Measurements from ENCODE around the gene TMPO.
"Not testable (repeated sequence)": the region's sequence is repeated elsewhere in the genome, so short reads cannot be mapped to it uniquely, and the experiment has no call there.

TMPO gene, protein sequence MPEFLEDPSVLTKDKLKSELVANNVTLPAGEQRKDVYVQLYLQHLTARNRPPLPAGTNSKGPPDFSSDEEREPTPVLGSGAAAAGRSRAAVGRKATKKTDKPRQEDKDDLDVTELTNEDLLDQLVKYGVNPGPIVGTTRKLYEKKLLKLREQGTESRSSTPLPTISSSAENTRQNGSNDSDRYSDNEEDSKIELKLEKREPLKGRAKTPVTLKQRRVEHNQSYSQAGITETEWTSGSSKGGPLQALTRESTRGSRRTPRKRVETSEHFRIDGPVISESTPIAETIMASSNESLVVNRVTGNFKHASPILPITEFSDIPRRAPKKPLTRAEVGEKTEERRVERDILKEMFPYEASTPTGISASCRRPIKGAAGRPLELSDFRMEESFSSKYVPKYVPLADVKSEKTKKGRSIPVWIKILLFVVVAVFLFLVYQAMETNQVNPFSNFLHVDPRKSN

GRCh38 chr12:98515287-98516110 is at the start of gene TMPO:
TSS of gene TMPO (plus strand) at chr12:98515590. CDS start at chr12:98515868, 278 bp downstream.
- DNase-seq, result peak; percentile 96

DNA sequence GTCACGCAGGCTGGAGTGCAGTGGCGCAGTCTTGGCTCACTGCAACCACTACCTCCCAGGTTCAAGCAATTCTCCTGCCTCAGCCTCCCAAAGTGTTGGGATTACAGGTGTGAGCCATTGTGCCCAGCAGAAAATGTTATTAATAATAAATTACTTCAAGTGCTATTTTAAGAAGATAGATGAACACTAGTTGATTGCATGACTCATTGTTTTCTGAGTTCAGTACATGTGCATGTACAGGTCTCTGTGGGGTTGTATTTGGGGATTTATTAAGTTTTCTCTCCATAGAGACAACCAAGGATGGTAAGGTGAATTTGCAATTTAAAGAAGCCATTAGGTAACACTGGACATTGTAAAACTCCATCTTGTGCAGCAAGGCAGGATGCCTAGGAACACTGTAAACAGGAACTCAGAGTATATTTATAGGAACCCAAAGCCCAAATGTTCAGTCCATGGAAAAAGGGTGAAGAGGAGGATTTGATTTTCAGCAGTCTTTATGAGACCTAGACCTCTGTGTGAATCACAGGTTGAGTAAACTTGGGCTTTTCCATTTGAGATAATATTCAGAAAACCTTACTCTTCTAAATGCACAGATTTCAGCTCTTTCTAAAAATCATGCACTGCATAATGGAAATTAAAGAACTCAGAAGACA is 49.3 kb upstream of the TMPO start:
- no peak for DNase-seq

DNA sequence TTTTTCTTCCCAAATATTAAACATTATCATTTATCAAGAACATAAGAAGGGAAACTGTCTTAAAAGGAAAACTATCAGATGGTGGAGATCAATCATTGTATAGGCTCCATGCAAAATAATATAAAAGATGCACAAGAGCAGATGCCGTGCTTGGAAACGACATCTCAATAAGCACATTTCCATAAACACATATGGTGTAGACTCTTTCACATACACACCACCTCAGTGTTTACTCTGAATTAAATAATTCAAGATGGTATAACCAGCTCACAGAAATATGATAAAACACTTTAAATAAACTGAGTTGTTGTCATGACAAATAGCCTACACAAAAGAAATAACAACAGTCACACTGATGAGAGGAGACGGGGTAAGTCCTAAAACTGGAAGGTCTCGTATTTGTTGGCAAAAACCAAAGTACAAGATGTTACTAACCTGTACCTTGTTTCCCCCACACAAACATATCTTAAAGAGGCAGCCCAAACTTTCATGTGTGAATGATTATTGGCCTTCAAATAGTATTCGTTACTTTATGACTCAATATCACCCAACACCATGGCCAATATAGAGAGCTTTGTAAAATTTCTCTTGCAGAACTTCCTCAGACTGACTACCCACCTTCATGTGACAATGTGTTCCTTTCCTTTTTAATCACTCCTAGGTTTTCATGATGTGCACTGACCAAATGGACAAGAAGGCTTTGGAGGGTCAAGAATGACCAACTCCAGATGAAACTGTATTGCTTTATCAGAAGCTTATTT is 48.6 kb upstream of the TMPO start:
- DNase-seq, result no peak

GRCh38 chr12:98469109-98469508 is 46.3 kb upstream of the TMPO start:
- DNase-seq, result no peak

DNA sequence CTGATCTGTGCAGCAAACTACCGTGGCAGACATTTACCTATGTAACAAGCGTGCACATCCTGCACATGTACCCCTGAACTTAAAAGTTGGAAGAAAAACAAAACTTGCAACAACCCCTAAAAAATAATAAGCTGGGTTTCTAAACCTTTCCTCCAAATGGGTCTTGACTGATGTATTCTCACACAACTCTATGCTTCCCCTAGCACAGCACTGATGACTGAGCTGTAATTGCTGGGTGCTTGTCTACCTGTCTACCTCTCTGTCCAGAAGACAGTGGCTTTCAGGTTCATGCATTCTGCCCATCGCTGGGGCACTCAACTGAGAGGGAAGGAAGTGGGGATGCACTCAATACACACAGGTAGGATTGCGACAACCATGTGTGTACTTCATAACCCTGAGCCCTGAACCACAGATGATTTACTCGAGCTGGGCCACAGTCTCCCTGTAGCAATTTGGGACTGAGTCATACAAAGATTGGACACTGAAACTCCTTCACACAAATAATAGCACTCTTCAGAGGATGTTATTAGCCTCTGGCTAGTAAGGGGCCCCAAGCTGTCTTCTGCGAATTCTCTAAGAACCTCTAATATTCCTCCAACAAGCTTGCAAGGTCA is 44.8 kb upstream of the TMPO start:
- DNase-seq, result no peak

GRCh38 chr12:98471085-98471484 is 44.3 kb upstream of the TMPO start:
- no peak for DNase-seq

- DNase-seq, result no peak
These were observed 39.9 kb upstream of the TMPO start for GRCh38 chr12:98475565-98475908.

DNA sequence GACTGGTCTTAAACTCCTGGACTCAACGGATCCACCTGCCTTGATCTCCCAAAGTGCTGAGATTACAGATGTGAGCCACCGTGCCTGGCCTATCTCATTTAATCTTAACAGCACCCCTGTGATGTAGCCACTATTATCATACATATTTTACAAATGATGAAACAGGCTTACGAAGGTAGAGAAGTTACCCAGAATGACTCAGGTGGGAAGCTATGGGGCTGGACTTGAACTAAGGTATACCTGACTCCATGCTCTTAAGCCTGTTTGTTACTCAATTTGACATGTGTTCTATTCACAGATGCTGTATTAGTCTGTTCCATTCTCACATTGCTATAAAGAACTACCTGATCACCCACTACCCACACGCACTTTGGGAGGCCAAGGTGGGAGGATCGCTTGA is 36.8 kb upstream of the TMPO start:
- no peak for DNase-seq

DNA sequence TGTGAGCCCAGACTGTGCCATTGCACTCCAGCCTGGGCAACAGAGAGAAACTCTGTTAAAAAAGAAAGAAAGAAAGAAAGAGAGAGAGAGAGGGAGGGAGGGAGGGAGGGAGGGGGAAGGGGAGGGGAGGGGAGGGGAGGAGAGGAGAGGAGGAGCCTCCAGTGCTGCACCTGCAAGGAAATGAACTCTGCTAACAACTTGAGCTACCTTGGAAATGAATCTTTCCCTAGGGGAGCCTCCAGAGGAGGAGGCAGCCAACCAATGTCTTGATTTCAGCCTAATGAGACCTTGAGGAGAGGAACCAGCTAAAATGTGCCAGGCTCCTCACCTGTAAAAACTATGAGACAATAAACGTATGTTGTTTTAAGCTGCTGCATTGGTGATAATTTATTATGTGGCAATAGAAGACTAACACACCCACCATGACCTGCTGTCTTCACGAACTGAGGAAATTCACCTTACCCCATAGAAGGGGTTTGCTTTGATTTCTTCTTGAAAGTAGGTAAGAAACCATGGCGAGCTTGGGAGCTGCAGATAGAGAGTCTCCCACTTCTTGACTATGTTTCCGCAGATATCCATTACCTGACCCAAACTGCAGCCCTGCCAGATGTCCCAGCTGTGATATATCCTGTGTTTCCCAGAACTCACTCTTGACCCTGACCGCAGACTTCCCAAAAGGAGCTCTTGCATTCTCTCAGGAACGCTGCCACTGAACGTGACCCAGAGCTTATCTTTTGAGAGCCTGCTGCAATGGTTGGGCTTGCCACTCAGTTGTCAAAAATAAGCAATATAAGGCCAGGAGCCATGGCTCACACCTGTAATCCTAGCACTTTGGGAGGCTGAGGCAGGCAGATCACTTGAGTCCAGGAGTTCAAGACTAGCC is 31.5 kb upstream of the TMPO start:
- no peak for DNase-seq

DNA sequence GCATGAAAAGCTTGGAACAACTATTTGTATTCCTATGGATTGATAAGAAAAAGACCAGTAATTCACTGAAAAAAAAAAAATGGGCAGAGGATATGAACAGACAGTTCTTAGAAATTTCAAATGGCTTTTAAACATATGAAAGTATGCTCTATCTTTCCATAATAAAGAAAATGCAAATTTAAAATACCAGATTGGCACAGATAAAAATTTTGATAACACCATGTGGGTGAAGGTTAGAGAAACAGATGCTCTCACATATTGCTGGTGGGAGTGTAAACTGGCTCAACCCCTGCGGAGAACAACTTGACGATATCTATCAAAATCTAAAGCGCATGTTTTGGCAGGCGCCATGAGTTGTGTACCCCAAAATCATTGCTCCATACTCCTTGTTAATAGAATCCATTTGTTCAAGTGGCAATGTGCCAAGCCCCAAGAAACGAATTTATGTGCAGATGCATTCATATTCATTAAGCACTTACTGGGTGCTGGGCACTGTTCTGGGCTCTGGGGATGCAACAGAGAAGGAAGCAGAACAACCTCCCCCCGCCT is 29.5 kb upstream of the TMPO start:
- DNase-seq, result no peak

- DNase-seq, result not testable (repeated sequence)
These were observed 27.0 kb upstream of the TMPO start for GRCh38 chr12:98488416-98488815.

- DNase-seq, result no peak
These were observed 26.2 kb upstream of the TMPO start for GRCh38 chr12:98489176-98489575.

GRCh38 chr12:98490501-98491453 is 24.6 kb upstream of the TMPO start:
- peak; percentile 89 for DNase-seq

GRCh38 chr12:98492580-98493140 is 22.7 kb upstream of the TMPO start:
- no peak for DNase-seq

DNA sequence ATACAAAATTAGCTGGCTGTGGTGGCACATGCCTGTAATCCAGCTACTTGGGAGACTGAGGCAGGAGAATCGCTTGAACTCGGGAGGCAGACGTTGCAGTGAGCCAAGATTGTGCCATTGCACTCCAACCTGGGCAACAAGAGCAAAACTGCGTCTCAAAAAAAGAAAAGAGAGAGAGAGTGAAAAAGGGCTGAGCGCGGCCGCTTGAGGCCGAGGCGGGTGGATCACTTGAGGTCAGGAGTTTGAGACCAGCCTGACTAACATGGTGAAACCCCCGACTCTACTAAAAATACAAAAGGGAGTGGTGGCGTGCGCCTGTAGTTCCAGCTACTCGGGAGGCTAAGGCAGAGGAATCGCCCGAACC is 14.1 kb upstream of the TMPO start:
- not testable (repeated sequence) for DNase-seq

GRCh38 chr12:98503342-98503591 is 12.1 kb upstream of the TMPO start:
- peak; percentile 97 for DNase-seq

DNA sequence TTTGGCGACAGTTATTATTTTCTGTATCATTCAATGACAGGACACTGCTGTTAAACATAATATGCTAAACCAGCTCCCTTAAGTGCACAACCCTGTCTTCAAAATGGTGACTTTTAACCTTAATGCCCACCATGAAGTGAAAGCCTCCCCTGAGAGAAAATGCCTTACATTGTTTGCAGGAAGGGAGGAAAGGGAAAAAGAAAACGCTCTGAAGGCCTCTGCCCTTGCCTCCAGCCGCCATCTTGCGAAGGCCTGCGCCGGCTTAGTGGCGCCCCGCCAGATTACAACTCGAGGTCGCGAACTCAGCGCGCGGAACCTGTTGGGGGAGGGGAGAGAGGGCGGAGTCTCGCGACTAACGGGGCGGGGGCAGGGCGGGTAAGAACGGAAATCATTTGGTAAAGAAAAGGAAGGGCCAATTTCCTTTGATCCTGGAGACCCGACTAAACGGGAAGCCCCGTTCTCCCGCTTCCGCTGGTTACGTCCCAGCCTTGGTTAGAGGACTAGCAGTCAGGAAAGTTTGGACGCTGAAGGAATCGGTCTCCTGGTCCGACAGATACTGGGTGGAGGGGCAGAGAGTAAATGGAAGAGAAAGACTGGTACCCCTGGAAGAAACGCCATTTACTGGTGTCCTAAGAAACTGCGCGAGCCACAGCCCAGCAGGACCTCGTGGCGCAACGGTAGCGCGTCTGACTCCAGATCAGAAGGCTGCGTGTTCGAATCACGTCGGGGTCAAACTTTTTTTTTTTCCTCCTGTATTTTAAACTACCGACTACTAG is 11.6 kb upstream of the TMPO start:
- DNase-seq, result peak; percentile 98

DNA sequence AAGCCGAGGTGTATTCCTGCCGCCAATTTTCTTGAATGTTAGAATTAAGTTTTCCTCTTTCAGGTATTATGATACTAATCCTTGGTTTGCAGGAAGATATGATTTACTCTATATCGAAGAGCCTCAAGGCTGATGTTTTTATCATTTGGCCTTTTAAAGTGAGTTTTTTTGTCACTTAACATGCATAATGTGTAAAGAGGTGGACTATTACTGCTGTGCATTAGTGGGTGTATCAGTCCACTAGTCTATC is 11.1 kb upstream of the TMPO start:
- DNase-seq, result no peak

DNA sequence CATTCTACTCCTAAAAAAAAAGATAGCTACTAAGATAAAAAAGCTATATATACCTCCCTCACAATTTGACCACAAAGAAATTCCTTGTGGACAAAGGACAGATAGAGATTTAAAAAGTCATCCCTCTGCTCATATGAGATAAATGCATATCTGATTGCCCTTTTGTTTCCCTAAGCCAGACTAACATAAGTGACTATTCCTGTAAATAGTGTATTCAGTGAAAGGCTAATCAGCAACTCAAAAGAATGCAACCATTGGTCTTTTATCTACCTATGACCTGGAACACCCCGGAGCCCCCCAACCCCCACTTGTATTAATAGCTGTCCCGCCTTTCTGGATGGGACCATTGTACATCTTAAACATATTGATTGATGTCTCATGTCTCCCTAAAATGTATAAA is 6.3 kb upstream of the TMPO start:
- no peak for DNase-seq
